Measurements from ENCODE around the gene LY86. TPM values are rescaled to one million over a fixed set of nuclear protein-coding genes. Genes with fewer than 3 reads are reported as not detected.

LY86 gene
- total and polyA plus RNA-seq, 2 donors (not counting 3 experiments of a cell fraction or from before 2014, with no cell fraction given) = not detected

DNA sequence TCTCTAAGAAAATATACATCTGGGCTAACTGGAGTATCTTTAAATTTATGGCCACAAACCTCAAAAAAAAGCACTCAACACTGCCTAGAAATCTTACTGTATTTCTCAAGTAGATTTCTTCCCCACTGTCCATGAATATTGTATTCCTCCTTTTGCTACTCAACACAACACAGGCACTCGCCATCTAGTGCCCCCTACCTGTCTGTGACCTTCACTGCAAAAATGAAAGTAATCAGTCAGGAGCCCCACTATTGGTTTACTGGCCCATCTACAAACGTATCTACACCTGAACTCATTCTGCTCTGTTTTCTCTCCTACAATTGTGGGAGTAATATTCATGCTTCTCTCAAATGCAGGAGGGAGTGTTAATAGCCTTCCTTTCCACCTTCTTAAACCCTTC is 58.3 kb downstream of the LY86 start:
- no peaks in the 10 kb centered on the region for H3K27me3 ChIP-seq (ENCODE audit: control insufficient read depth in 2 of 2, insufficient read depth in 2 of 2, low read length in 2 of 2)
- H3K4me1 ChIP-seq (ENCODE audit: control insufficient read depth, extremely low read depth, insufficient read depth, low read length) = no peaks in the 10 kb centered on the region
- intact Hi-C loops (cut with micrococcal nuclease) (no loop called here), dilution Hi-C loops (cut with MboI; ENCODE audit: extremely low pct_ligation_motif_present, low sequenced_read_pairs) (no loop called here)
- DNase-seq (ENCODE audit: low read depth, low spot score) (no peak), FAIRE-seq (no peak)
- H3K79me2 ChIP-seq (ENCODE audit: control insufficient read depth, insufficient read depth, low read length) = no peaks in the 10 kb centered on the region
- no peaks in the 10 kb centered on the region for H3K36me3 ChIP-seq (ENCODE audit: control insufficient read depth in 2 of 2, extremely low read depth in 1 of 2, insufficient read depth in 2 of 2, low read length in 2 of 2)
- H3K27ac ChIP-seq (ENCODE audit: insufficient read depth, low read depth, low read length) = no peak overlapping the region
- no peak overlapping the region for H3K9ac ChIP-seq (replicated peaks; ENCODE audit: extremely low read depth, insufficient read depth, low read length)
- H3K9me1 ChIP-seq (replicated peaks; ENCODE audit: control insufficient read depth, extremely low read depth, insufficient read depth, low read length) = no peaks in the 10 kb centered on the region
- H3K4me3 ChIP-seq (replicated peaks in 1 of 3; ENCODE audit: insufficient read depth in 1 of 3, low read depth in 1 of 3, low read length in 3 of 3) = no peak overlapping the region
- CTCF ChIA-PET = no interaction called here
- POLR2A ChIA-PET = no interaction called here
- H3K9me3 ChIP-seq (replicated peaks; ENCODE audit: control insufficient read depth, insufficient read depth, low read length) = no peaks in the 10 kb centered on the region
- no peaks in the 10 kb centered on the region for H4K20me1 ChIP-seq (replicated peaks; ENCODE audit: control insufficient read depth, extremely low read depth, insufficient read depth, low read length)
- no peak overlapping the region for H3K4me2 ChIP-seq (ENCODE audit: insufficient read depth, low read length)
- TF ChIP-seq, protein P1, sequence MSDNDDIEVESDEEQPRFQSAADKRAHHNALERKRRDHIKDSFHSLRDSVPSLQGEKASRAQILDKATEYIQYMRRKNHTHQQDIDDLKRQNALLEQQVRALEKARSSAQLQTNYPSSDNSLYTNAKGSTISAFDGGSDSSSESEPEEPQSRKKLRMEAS (IDR thresholded peaks at IDR 0.05; ENCODE audit: insufficient read depth, insufficient read length) = no peak
- TF ChIP-seq POLR2A (IDR thresholded peaks at IDR 0.05; ENCODE audit: low read depth, low read length) = no peak
- no peak for TF ChIP-seq POLR2AphosphoS5 (IDR thresholded peaks at IDR 0.05; ENCODE audit: insufficient read depth, low read depth, low read length)
- TF ChIP-seq MYC (IDR thresholded peaks at IDR 0.05; ENCODE audit: low read depth, low read length) = no peak
- TF ChIP-seq EZH2 (IDR thresholded peaks at IDR 0.05; ENCODE audit: borderline replicate concordance, low read depth, low read length, severe bottlenecking) = no peak
- no peak for TF ChIP-seq JUN (IDR thresholded peaks at IDR 0.05; ENCODE audit: borderline replicate concordance, insufficient read depth, insufficient read length, low read depth)
- no peak for TF ChIP-seq FOS (IDR thresholded peaks at IDR 0.05; ENCODE audit: borderline replicate concordance, insufficient read depth, low read length)
- TF ChIP-seq, protein P2, sequence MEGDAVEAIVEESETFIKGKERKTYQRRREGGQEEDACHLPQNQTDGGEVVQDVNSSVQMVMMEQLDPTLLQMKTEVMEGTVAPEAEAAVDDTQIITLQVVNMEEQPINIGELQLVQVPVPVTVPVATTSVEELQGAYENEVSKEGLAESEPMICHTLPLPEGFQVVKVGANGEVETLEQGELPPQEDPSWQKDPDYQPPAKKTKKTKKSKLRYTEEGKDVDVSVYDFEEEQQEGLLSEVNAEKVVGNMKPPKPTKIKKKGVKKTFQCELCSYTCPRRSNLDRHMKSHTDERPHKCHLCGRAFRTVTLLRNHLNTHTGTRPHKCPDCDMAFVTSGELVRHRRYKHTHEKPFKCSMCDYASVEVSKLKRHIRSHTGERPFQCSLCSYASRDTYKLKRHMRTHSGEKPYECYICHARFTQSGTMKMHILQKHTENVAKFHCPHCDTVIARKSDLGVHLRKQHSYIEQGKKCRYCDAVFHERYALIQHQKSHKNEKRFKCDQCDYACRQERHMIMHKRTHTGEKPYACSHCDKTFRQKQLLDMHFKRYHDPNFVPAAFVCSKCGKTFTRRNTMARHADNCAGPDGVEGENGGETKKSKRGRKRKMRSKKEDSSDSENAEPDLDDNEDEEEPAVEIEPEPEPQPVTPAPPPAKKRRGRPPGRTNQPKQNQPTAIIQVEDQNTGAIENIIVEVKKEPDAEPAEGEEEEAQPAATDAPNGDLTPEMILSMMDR (IDR thresholded peaks at IDR 0.05; ENCODE audit: extremely low read depth in 1 of 2, insufficient read depth in 1 of 2, low read depth in 1 of 2, low read length in 2 of 2) = no peak
- no TSS peak for BruUV-seq (replicated peaks)
- H2AFZ ChIP-seq (ENCODE audit: low read depth, low read length) = no peak overlapping the region
